Spleen (tissue), 7 donors: Measurements from ENCODE around the gene LRATD1.

ENCODE experiments used
- POLR2A ChIP-seq, 3 donors: fragments of 450-650 bp; IDR thresholded peaks; one replicate each; pipeline ENCODE4 v1.5.1; 2017; ENCODE audit warnings: antibody characterized with exemption in 3 of 3, mild to moderate bottlenecking in 1 of 3
- POLR2AphosphoS5 ChIP-seq, 3 donors: sonication (generic); formaldehyde crosslinking; IDR thresholded peaks; one replicate each; pipeline ENCODE4 v1.5.1; 2017; ENCODE audit warnings: antibody characterized with exemption in 3 of 3
- TF ChIP-seq, protein P1 (sequence below), 11 experiments: fragments of 200-600 bp in 7 of 11; fragments of 450-650 bp in 4 of 11; sonication (generic) in 4 of 11; IDR thresholded peaks in 8 of 11; conservative IDR thresholded peaks in 3 of 11; 1 replicate in 7 of 11; 2 replicates in 4 of 11; pipeline versions ENCODE4 v1.4.0 to v1.8.0; 2016 to 2021; ENCODE audit warnings: antibody characterized with exemption in 11 of 11, inconsistent platforms in 4 of 11, mild to moderate bottlenecking in 1 of 11
- donor health status: DM: no; HTN: no; CAD: no; lungs with moderate emphysema.
- donor health status: DM: no; HTN: no; CAD: no.
- donor health status: DM: no; HTN: no; CAD: no.

DNA sequence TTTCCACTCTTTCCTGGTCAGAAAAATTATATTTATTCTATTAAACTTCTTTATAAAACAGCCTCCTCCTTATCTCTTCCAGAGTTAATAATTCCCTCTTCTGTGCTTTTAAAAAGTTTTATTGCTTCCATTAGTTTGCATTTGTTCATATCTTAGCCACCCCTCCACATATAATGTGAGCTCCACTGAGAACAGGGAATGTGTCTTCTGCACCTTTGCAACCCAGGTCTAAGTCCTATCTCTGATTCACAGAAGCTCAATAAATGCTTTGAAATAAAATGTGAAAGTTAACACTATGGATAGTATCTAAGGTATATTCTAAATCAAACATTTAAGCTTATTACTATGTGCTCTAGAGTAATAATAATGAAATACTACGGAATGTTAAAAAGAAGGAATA lies 9.3 kb upstream of the LRATD1 start:
- TF ChIP-seq, protein P1, sequence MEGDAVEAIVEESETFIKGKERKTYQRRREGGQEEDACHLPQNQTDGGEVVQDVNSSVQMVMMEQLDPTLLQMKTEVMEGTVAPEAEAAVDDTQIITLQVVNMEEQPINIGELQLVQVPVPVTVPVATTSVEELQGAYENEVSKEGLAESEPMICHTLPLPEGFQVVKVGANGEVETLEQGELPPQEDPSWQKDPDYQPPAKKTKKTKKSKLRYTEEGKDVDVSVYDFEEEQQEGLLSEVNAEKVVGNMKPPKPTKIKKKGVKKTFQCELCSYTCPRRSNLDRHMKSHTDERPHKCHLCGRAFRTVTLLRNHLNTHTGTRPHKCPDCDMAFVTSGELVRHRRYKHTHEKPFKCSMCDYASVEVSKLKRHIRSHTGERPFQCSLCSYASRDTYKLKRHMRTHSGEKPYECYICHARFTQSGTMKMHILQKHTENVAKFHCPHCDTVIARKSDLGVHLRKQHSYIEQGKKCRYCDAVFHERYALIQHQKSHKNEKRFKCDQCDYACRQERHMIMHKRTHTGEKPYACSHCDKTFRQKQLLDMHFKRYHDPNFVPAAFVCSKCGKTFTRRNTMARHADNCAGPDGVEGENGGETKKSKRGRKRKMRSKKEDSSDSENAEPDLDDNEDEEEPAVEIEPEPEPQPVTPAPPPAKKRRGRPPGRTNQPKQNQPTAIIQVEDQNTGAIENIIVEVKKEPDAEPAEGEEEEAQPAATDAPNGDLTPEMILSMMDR (IDR thresholded peaks at IDR 0.05 in 8 of 11, conservative IDR thresholded peaks at IDR 0.05 in 3 of 11): no peak
- no peak for TF ChIP-seq POLR2A (IDR thresholded peaks at IDR 0.05)
- no peak for TF ChIP-seq POLR2AphosphoS5 (IDR thresholded peaks at IDR 0.05)
